HepG2 (cell line): Measurements from ENCODE around the gene MOK. TPM values are rescaled to one million over a fixed set of nuclear protein-coding genes. Genes with fewer than 3 reads are reported as not detected.

Source experiments
- ATF7-NPFF ChIP-seq: sonication (generic); formaldehyde crosslinking; IDR thresholded peaks from 2 replicates; pipeline ENCODE4 v1.8.1; 2023; ENCODE audit warnings: mild to moderate bottlenecking, low read depth, missing genetic modification reagents, moderate library complexity
- CCDC6 ChIP-seq: sonication (generic); formaldehyde crosslinking; IDR thresholded peaks from 2 replicates; pipeline ENCODE4 v1.8.1; 2022; ENCODE audit warnings: mild to moderate bottlenecking, missing genetic modification reagents, moderate library complexity
- CENPX ChIP-seq: sonication (generic); formaldehyde crosslinking; IDR thresholded peaks from 2 replicates; pipeline ENCODE4 v1.9.0; 2021; ENCODE audit warnings: mild to moderate bottlenecking, missing genetic modification reagents, moderate library complexity
- CREB1 ChIP-seq, 2 experiments: fragments of 450-650 bp in 1 of 2; IDR thresholded peaks; 2 replicates each; pipeline ENCODE4 v1.6.1; 2016 to 2017; ENCODE audit warnings: control low read depth in 1 of 2, mild to moderate bottlenecking in 1 of 2, missing compliant biosample characterization in 1 of 2, missing genetic modification characterization in 1 of 2
- DNMT1 ChIP-seq: sonication (generic); formaldehyde crosslinking; IDR thresholded peaks from 2 replicates; pipeline ENCODE4 v1.5.1; 2020; ENCODE audit warnings: mild to moderate bottlenecking, missing genetic modification reagents
- HNRNPH1 ChIP-seq: fragments of 200-400 bp; formaldehyde crosslinking; optimal IDR thresholded peaks from 2 replicates; pipeline ENCODE3; 2017; ENCODE audit warnings: mild to moderate bottlenecking, low read depth, low read length
- RFXAP ChIP-seq: sonication (generic); formaldehyde crosslinking; IDR thresholded peaks from 2 replicates; pipeline ENCODE4 v1.4.0; 2020; ENCODE audit warnings: missing genetic modification reagents, borderline replicate concordance
- RXRB ChIP-seq: IDR thresholded peaks from 2 replicates; pipeline ENCODE4 v1.6.1; 2016; ENCODE audit warnings: borderline replicate concordance, missing genetic modification reagents, missing compliant biosample characterization
- SMYD3 ChIP-seq: sonication (generic); formaldehyde crosslinking; IDR thresholded peaks from 2 replicates; pipeline ENCODE4 v1.8.1; 2023; ENCODE audit warnings: mild to moderate bottlenecking, missing genetic modification reagents
- TCF7 ChIP-seq: sonication (generic); IDR thresholded peaks from 2 replicates; pipeline ENCODE4 v1.6.1; 2016; ENCODE audit warnings: antibody characterized with exemption, low read depth
- U2AF2 ChIP-seq: fragments of 200-400 bp; formaldehyde crosslinking; IDR thresholded peaks from 2 replicates; pipeline ENCODE4 v1.6.1; 2017; ENCODE audit warnings: low read depth, mild to moderate bottlenecking, low read length
- ZNF224 ChIP-seq: sonication (generic); formaldehyde crosslinking; IDR thresholded peaks from 2 replicates; pipeline ENCODE4 v1.5.0; 2020; ENCODE audit warnings: mild to moderate bottlenecking, missing genetic modification reagents
- ZNF234 ChIP-seq: sonication (generic); formaldehyde crosslinking; conservative IDR thresholded peaks from 2 replicates; pipeline ENCODE4 v1.5.1; 2020; ENCODE audit warnings: mild to moderate bottlenecking, missing genetic modification reagents
- ZNF335 ChIP-seq: sonication (generic); formaldehyde crosslinking; IDR thresholded peaks from 2 replicates; pipeline ENCODE4 v1.4.0; 2020; ENCODE audit warnings: missing genetic modification reagents
- ZNF382 ChIP-seq: sonication (generic); formaldehyde crosslinking; IDR thresholded peaks from 2 replicates; pipeline ENCODE4 v1.5.0; 2020; ENCODE audit warnings: missing genetic modification reagents, mild to moderate bottlenecking, borderline replicate concordance
- ZNF746 ChIP-seq: sonication (generic); formaldehyde crosslinking; IDR thresholded peaks from 2 replicates; pipeline ENCODE4 v1.8.0; 2022; ENCODE audit warnings: mild to moderate bottlenecking, missing genetic modification reagents
- polyA plus RNA-seq, 8 experiments: library from polyadenylated mRNA; depleted of rRNA in 3 of 8; stranded (reverse) in 7 of 8; unstranded in 1 of 8; fragments of >200 nt; fragmentation: Illumina TruSeq in 4 of 8; extraction: Trizol in 4 of 8; gene quantifications; 2 replicates each; pipeline versions ENCODE4 v1.2.1 to v1.2.3, GENCODE V29; 2011 to 2016; ENCODE audit warnings: low read depth in 4 of 8, missing spikeins in 1 of 8, mixed read lengths in 1 of 8; ENCODE audit not compliant: insufficient read depth in 1 of 8
- total RNA-seq, 5 experiments: library from RNA; depleted of rRNA; stranded (reverse); fragments of >200 nt; fragmentation: Illumina TruSeq; extraction: Trizol; gene quantifications; 2 replicates each; pipeline ENCODE4 v1.2.3, GENCODE V29; 2016; ENCODE audit warnings: low read depth in 1 of 5
- TF ChIP-seq, protein P1 (sequence below), 2 experiments: IDR thresholded peaks; 2 replicates each; pipeline ENCODE4 v1.6.1; 2011 to 2012; ENCODE audit warnings: low read length in 2 of 2, borderline replicate concordance in 1 of 2, low read depth in 1 of 2, mild to moderate bottlenecking in 1 of 2, moderate library complexity in 1 of 2
- TF ChIP-seq, protein P2 (sequence below): sonication (generic); formaldehyde crosslinking; IDR thresholded peaks from 2 replicates; pipeline ENCODE4 v1.4.0; 2020; ENCODE audit warnings: missing genetic modification reagents, borderline replicate concordance
- TF ChIP-seq, protein P3 (sequence below): sonication (generic); formaldehyde crosslinking; IDR thresholded peaks from 2 replicates; pipeline ENCODE4 v1.9.0; 2021; ENCODE audit warnings: mild to moderate bottlenecking, missing genetic modification reagents

Gene MOK
- total and polyA plus RNA-seq, 2 of the 13 experiments (the other 11 are each of a cell fraction or from before 2014, with no cell fraction given): 15.3 to 16.9 TPM

DNA sequence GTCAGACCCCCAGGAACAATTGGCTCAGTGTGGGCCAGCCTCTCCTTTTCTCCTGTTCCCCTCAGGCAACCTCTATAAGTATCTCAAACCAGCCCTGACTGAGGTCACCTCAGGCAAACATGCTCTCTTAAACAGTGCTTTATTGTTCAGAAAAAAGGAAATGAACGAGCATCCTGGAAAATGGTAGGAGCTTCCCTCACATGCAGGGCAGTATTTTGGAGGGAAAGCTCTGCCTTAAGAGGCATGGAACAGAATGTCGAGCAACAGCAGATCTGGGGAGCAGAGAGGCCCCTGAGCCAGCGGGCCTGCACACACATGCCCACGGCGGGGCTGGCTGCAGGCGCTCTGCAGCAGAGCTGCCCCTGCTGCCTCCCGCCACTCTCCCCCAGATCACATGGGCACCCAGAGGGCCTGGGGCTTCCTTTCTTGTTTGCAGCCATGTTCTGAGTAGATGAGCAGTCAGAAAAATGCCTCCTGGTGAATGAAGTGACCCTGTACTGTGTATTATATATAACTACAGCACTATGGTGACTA lies 42.0 kb downstream of the MOK start (continued):
- TF ChIP-seq, protein P1, sequence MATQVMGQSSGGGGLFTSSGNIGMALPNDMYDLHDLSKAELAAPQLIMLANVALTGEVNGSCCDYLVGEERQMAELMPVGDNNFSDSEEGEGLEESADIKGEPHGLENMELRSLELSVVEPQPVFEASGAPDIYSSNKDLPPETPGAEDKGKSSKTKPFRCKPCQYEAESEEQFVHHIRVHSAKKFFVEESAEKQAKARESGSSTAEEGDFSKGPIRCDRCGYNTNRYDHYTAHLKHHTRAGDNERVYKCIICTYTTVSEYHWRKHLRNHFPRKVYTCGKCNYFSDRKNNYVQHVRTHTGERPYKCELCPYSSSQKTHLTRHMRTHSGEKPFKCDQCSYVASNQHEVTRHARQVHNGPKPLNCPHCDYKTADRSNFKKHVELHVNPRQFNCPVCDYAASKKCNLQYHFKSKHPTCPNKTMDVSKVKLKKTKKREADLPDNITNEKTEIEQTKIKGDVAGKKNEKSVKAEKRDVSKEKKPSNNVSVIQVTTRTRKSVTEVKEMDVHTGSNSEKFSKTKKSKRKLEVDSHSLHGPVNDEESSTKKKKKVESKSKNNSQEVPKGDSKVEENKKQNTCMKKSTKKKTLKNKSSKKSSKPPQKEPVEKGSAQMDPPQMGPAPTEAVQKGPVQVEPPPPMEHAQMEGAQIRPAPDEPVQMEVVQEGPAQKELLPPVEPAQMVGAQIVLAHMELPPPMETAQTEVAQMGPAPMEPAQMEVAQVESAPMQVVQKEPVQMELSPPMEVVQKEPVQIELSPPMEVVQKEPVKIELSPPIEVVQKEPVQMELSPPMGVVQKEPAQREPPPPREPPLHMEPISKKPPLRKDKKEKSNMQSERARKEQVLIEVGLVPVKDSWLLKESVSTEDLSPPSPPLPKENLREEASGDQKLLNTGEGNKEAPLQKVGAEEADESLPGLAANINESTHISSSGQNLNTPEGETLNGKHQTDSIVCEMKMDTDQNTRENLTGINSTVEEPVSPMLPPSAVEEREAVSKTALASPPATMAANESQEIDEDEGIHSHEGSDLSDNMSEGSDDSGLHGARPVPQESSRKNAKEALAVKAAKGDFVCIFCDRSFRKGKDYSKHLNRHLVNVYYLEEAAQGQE (IDR thresholded peaks at IDR 0.05; ENCODE audit: borderline replicate concordance in 1 of 2, low read depth in 1 of 2, low read length in 2 of 2): no peak
- TF ChIP-seq CREB1 (IDR thresholded peaks at IDR 0.05) (no peak), CREB1 (CRISPR knock-in tag; IDR thresholded peaks at IDR 0.05) (no peak), U2AF2 (no peak), SMYD3 (CRISPR knock-in tag) (0 out of 2 replicates have a peak, but pooled peaks have one; percentile 43), CCDC6 (CRISPR knock-in tag) (no peak), CENPX (CRISPR knock-in tag) (no peak), ZNF234 (CRISPR knock-in tag) (no peak), TCF7 (no peak), DNMT1 (CRISPR knock-in tag) (no peak), ZNF382 (CRISPR knock-in tag) (no peak), RXRB (peak; percentile 96), RFXAP (CRISPR knock-in tag) (no peak), ZNF335 (no peak), ATF7-NPFF (CRISPR knock-in tag) (peak; percentile 42; the same call in 1 of the 2 replicates), ZNF746 (no peak), HNRNPH1 (no peak), ZNF224 (CRISPR knock-in tag) (no peak)
- TF ChIP-seq, protein P2, sequence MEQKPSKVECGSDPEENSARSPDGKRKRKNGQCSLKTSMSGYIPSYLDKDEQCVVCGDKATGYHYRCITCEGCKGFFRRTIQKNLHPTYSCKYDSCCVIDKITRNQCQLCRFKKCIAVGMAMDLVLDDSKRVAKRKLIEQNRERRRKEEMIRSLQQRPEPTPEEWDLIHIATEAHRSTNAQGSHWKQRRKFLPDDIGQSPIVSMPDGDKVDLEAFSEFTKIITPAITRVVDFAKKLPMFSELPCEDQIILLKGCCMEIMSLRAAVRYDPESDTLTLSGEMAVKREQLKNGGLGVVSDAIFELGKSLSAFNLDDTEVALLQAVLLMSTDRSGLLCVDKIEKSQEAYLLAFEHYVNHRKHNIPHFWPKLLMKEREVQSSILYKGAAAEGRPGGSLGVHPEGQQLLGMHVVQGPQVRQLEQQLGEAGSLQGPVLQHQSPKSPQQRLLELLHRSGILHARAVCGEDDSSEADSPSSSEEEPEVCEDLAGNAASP (CRISPR knock-in tag): peak; percentile 98
- TF ChIP-seq, protein P3, sequence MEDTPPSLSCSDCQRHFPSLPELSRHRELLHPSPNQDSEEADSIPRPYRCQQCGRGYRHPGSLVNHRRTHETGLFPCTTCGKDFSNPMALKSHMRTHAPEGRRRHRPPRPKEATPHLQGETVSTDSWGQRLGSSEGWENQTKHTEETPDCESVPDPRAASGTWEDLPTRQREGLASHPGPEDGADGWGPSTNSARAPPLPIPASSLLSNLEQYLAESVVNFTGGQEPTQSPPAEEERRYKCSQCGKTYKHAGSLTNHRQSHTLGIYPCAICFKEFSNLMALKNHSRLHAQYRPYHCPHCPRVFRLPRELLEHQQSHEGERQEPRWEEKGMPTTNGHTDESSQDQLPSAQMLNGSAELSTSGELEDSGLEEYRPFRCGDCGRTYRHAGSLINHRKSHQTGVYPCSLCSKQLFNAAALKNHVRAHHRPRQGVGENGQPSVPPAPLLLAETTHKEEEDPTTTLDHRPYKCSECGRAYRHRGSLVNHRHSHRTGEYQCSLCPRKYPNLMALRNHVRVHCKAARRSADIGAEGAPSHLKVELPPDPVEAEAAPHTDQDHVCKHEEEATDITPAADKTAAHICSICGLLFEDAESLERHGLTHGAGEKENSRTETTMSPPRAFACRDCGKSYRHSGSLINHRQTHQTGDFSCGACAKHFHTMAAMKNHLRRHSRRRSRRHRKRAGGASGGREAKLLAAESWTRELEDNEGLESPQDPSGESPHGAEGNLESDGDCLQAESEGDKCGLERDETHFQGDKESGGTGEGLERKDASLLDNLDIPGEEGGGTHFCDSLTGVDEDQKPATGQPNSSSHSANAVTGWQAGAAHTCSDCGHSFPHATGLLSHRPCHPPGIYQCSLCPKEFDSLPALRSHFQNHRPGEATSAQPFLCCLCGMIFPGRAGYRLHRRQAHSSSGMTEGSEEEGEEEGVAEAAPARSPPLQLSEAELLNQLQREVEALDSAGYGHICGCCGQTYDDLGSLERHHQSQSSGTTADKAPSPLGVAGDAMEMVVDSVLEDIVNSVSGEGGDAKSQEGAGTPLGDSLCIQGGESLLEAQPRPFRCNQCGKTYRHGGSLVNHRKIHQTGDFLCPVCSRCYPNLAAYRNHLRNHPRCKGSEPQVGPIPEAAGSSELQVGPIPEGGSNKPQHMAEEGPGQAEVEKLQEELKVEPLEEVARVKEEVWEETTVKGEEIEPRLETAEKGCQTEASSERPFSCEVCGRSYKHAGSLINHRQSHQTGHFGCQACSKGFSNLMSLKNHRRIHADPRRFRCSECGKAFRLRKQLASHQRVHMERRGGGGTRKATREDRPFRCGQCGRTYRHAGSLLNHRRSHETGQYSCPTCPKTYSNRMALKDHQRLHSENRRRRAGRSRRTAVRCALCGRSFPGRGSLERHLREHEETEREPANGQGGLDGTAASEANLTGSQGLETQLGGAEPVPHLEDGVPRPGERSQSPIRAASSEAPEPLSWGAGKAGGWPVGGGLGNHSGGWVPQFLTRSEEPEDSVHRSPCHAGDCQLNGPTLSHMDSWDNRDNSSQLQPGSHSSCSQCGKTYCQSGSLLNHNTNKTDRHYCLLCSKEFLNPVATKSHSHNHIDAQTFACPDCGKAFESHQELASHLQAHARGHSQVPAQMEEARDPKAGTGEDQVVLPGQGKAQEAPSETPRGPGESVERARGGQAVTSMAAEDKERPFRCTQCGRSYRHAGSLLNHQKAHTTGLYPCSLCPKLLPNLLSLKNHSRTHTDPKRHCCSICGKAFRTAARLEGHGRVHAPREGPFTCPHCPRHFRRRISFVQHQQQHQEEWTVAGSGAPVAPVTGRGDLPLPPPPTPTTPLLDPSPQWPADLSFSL (CRISPR knock-in tag): no peak
